HFFc6 (cell line): ENCODE measurements around the gene FGF4. TPM values are rescaled to one million over a fixed set of nuclear protein-coding genes. Genes with fewer than 3 reads are reported as not detected.

Source experiments
- DNase-seq: peaks from one replicate; pipeline ENCODE4 v3.0.0-alpha.2; 2018
- H3K27ac Mint-ChIP-seq: 2 replicates; pipeline ENCODE4 v1.8.0; 2020; ENCODE audit warnings: mild to moderate bottlenecking, mixed read lengths
- H3K27me3 Mint-ChIP-seq: 2 replicates; pipeline ENCODE4 v1.8.0; 2021; ENCODE audit warnings: mild to moderate bottlenecking, moderate library complexity, mixed read lengths; ENCODE audit not compliant: insufficient read depth
- H3K36me3 Mint-ChIP-seq: 2 replicates; pipeline ENCODE4 v1.8.0; 2021; ENCODE audit warnings: low read depth, mixed read lengths
- H3K4me1 Mint-ChIP-seq: 2 replicates; pipeline ENCODE4 v1.8.0; 2020; ENCODE audit warnings: low read depth, mixed read lengths
- H3K4me3 Mint-ChIP-seq: 2 replicates; pipeline ENCODE4 v1.8.0; 2020; ENCODE audit warnings: mild to moderate bottlenecking, moderate library complexity, mixed read lengths
- H3K9me3 Mint-ChIP-seq: 2 replicates; pipeline ENCODE4 v1.8.0; 2020; ENCODE audit warnings: mild to moderate bottlenecking, mixed read lengths
- CTCF ChIP-seq: fragments of 200-600 bp; sonication (generic); IDR thresholded peaks from 2 replicates; pipeline ENCODE4 v1.5.0; 2021; ENCODE audit warnings: antibody characterized with exemption, mild to moderate bottlenecking
- total RNA-seq, 6 experiments: library from RNA; stranded (reverse); fragmentation: NEBNext Ultra II Directional; extraction: Animal tissue kit (Norgen Biotek cat#: 25700); gene quantifications; 2 replicates in 1 of 6; 3 replicates in 5 of 6; pipeline ENCODE4 v1.2.3, GENCODE V29; 2021

FGF4 gene
- total RNA-seq, 6 experiments from 2014 or later, result not detected

DNA sequence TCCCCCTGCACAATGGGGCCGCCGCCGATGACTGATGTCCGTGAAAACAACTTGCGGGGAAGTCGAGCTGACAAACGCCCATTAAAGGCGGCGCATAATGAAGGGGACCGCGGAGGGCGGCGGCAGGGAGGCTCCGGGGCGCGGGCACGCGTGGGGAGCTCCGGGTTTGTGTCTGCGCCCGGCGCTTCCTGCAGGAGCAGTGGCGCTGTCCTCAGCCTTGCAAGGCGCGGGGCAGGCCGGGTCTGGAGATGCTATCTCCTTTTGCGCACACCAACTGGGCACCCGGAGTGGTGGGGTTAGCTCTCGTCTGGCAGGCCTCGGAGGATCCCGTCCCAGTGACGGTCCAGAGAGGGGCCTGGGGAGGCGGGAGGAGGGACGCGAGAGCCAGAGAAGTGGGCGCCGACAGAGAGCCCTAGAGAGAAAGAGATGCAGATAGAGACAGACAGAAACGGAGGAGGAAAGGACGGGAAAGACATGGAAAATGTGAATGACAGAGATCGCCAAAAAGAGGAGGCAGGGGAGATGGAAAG, 44.5 kb upstream of the FGF4 start:
- Mint-ChIP-seq H3K4me3 (no peak overlapping the region), H3K9me3 (no peaks in the 10 kb centered on the region), H3K36me3 (no peaks in the 10 kb centered on the region), H3K27ac (no peak overlapping the region), H3K4me1 (no peaks in the 10 kb centered on the region), H3K27me3 (peaks cover 39% of the 10 kb centered on the region)
- no peak for DNase-seq
- no peak for TF ChIP-seq CTCF

- H3K36me3 Mint-ChIP-seq, result no peaks in the 10 kb centered on the region
- peaks cover 34% of the 10 kb centered on the region for H3K27me3 Mint-ChIP-seq
- no peak for TF ChIP-seq CTCF
- DNase-seq, result no peak
- no peaks in the 10 kb centered on the region for H3K9me3 Mint-ChIP-seq
- H3K4me1 Mint-ChIP-seq, result no peaks in the 10 kb centered on the region
- H3K4me3 Mint-ChIP-seq, result no peak within 1 kb of the TSS
- H3K27ac Mint-ChIP-seq, result no peak within 1 kb of the TSS
Measured at GRCh38 chr11:69818603-69819441, 43.7 kb upstream of the FGF4 start, which contains the start of gene FGF3. FGF3 (minus strand) TSS chr11:69819416; CDS start chr11:69818933, 483 bp downstream.

- no peak for DNase-seq
- TF ChIP-seq CTCF, result no peak
- Mint-ChIP-seq H3K27ac (no peak overlapping the region), H3K36me3 (no peaks in the 10 kb centered on the region), H3K27me3 (peaks cover 33% of the 10 kb centered on the region), H3K4me3 (no peak overlapping the region), H3K4me1 (no peaks in the 10 kb centered on the region), H3K9me3 (no peaks in the 10 kb centered on the region)
Measured at GRCh38 chr11:69818231-69818602, 43.1 kb upstream of the FGF4 start.

- Mint-ChIP-seq H3K27ac (no peak overlapping the region), H3K27me3 (peaks cover 28% of the 10 kb centered on the region), H3K9me3 (no peaks in the 10 kb centered on the region), H3K36me3 (no peaks in the 10 kb centered on the region), H3K4me3 (no peak overlapping the region), H3K4me1 (no peaks in the 10 kb centered on the region)
- no peak for DNase-seq
- no peak for TF ChIP-seq CTCF
Measured at GRCh38 chr11:69817265-69818230, 42.4 kb upstream of the FGF4 start.

DNA sequence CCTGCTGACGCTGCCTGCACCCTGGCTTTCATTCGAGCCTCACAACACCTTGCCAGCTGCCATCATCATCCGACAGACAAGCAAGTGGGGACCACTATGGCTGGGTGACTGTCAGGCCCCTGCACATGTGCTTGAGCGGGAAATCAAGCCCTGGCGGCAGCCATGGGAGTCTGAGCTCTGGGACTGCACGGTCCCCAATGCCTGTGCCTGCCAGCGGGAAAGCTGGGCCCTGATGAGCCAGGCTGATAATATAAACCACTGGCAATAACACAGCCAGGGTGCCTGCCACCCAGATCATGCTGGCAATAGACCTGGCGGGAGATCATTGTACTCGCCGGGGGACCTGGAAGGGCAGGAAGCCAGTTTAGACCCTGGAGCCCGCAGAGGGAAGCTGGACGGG, 41.5 kb upstream of the FGF4 start:
- no peaks in the 10 kb centered on the region for H3K36me3 Mint-ChIP-seq
- peaks cover 28% of the 10 kb centered on the region for H3K27me3 Mint-ChIP-seq
- no peaks in the 10 kb centered on the region for H3K4me1 Mint-ChIP-seq
- TF ChIP-seq CTCF, result no peak
- no peak for DNase-seq
- no peak overlapping the region for H3K27ac Mint-ChIP-seq
- H3K9me3 Mint-ChIP-seq, result no peaks in the 10 kb centered on the region
- no peak overlapping the region for H3K4me3 Mint-ChIP-seq
